H1 (cell line): ENCODE data around the gene S100A10. TPM values are rescaled to one million over a fixed set of nuclear protein-coding genes. Genes with fewer than 3 reads are reported as not detected.

Source experiments
- CTCF ChIA-PET: fragments of 300-600 bp; sonication (Branson Sonifier 250); formaldehyde crosslinking; loops from one replicate; lab custom pipeline; 2021; ENCODE audit not compliant: partially characterized antibody; lab: Charles Lee
- POLR2A ChIA-PET: fragments of 300-600 bp; sonication (Branson Sonifier 250); formaldehyde crosslinking; loops from one replicate; lab custom pipeline; 2021; ENCODE audit warnings: inconsistent platforms; ENCODE audit not compliant: partially characterized antibody; lab: Charles Lee
- DNase-seq, 2 experiments: peaks; one replicate each; pipeline versions ENCODE4 v3.0.0 to v3.0.0-alpha.2; 2010 to 2022; ENCODE audit warnings: low spot score in 2 of 2, low read depth in 1 of 2, mixed read lengths in 1 of 2
- FAIRE-seq: peaks from 2 replicates; lab custom pipeline; 2011; peaks lifted over from hg19 to GRCh38; lab: Jason Lieb, UNC
- H2AFZ ChIP-seq: 2 replicates; pipeline ENCODE4 v1.8.1; 2012; ENCODE audit warnings: low read length, inconsistent platforms
- H2AK5ac ChIP-seq: 2 replicates; pipeline ENCODE4 v1.6.1; 2013; ENCODE audit warnings: low read depth, low read length
- H2BK120ac ChIP-seq: replicated peaks from 2 replicates; pipeline ENCODE3; 2013; ENCODE audit warnings: low read depth, low read length, inconsistent platforms
- H2BK12ac ChIP-seq: 2 replicates; pipeline ENCODE4 v1.6.1; 2013; ENCODE audit warnings: low read depth, low read length
- H2BK15ac ChIP-seq: 2 replicates; pipeline ENCODE4 v1.6.1; 2013; ENCODE audit warnings: low read length
- H2BK20ac ChIP-seq: 2 replicates; pipeline ENCODE4 v1.6.1; 2013; ENCODE audit warnings: low read length
- H2BK5ac ChIP-seq: 2 replicates; pipeline ENCODE4 v1.6.1; 2013; ENCODE audit warnings: low read depth, low read length
- H3K14ac ChIP-seq: 2 replicates; pipeline ENCODE4 v1.6.1; 2013; ENCODE audit warnings: inconsistent platforms; ENCODE audit not compliant: insufficient read length
- H3K18ac ChIP-seq: 2 replicates; pipeline ENCODE4 v1.6.1; 2013; ENCODE audit warnings: low read length; ENCODE audit errors: extremely low read depth
- H3K23ac ChIP-seq: 2 replicates; pipeline ENCODE4 v1.6.1; 2013; ENCODE audit warnings: inconsistent platforms; ENCODE audit not compliant: insufficient read length
- H3K23me2 ChIP-seq: 2 replicates; pipeline ENCODE4 v1.6.1; 2013; ENCODE audit warnings: low read depth, low read length
- H3K27ac ChIP-seq: 2 replicates; pipeline ENCODE4 v1.6.1; 2011; ENCODE audit warnings: low read depth, low read length, inconsistent platforms
- H3K27me3 ChIP-seq, 4 experiments: replicated peaks in 1 of 4; 1 replicate in 1 of 4; 2 replicates in 3 of 4; pipeline versions ENCODE4 v1.6.1 to v1.8.1; 2011 to 2013; ENCODE audit warnings: low read length in 3 of 4, mild to moderate bottlenecking in 3 of 4, inconsistent platforms in 2 of 4, mixed read lengths in 2 of 4, moderate library complexity in 1 of 4; ENCODE audit not compliant: control insufficient read depth in 3 of 4, insufficient read depth in 3 of 4; ENCODE audit errors: extremely low read depth in 1 of 4
- H3K36me3 ChIP-seq, 4 experiments: 2 replicates each; pipeline versions ENCODE4 v1.6.1 to v1.8.1; 2011 to 2013; ENCODE audit warnings: mild to moderate bottlenecking in 4 of 4, low read length in 3 of 4, moderate library complexity in 2 of 4, control low read depth in 1 of 4, inconsistent platforms in 1 of 4; ENCODE audit not compliant: insufficient read depth in 4 of 4, control insufficient read depth in 2 of 4
- H3K4ac ChIP-seq: replicated peaks from 2 replicates; pipeline ENCODE3; 2013; ENCODE audit warnings: low read length, low read depth, mixed read lengths, inconsistent platforms; ENCODE audit not compliant: insufficient read length
- H3K4me1 ChIP-seq, 4 experiments: replicated peaks in 1 of 4; 1 replicate in 1 of 4; 2 replicates in 3 of 4; pipeline versions ENCODE4 v1.6.1 to v1.8.1; 2011 to 2013; ENCODE audit warnings: low read length in 3 of 4, inconsistent platforms in 2 of 4, mixed read lengths in 1 of 4; ENCODE audit not compliant: insufficient read depth in 4 of 4, control insufficient read depth in 3 of 4
- H3K4me2 ChIP-seq, 2 experiments: 2 replicates each; pipeline versions ENCODE4 v1.6.1 to v1.8.1; 2011 to 2013; ENCODE audit warnings: low read depth in 2 of 2, low read length in 2 of 2, control low read depth in 1 of 2, inconsistent platforms in 1 of 2, mild to moderate bottlenecking in 1 of 2; ENCODE audit not compliant: insufficient read depth in 1 of 2
- H3K4me3 ChIP-seq, 4 experiments: fragments of 200-600, 300-600 bp in 1 of 4; sonication (generic), shearing (Covaris generic), sonication (Bioruptor Twin) in 1 of 4; 2 replicates each; pipeline versions ENCODE4 v1.5.1 to v1.8.1; 2011 to 2016; ENCODE audit warnings: low read length in 4 of 4, low read depth in 3 of 4, control low read depth in 2 of 4, inconsistent platforms in 2 of 4, mild to moderate bottlenecking in 2 of 4, mixed read lengths in 1 of 4, moderate library complexity in 1 of 4; ENCODE audit not compliant: insufficient read depth in 2 of 4; ENCODE audit errors: extremely low read depth in 1 of 4
- H3K56ac ChIP-seq: replicated peaks from 2 replicates; pipeline ENCODE3; 2013; ENCODE audit warnings: low read depth, mild to moderate bottlenecking, mixed read lengths, low read length, inconsistent platforms; ENCODE audit not compliant: insufficient read length
- H3K79me1 ChIP-seq: 2 replicates; pipeline ENCODE4 v1.6.1; 2013; ENCODE audit warnings: low read depth, low read length, control low read depth
- H3K79me2 ChIP-seq, 2 experiments: 2 replicates each; pipeline versions ENCODE4 v1.6.1 to v1.8.1; 2012 to 2013; ENCODE audit warnings: low read length in 2 of 2, mild to moderate bottlenecking in 2 of 2, inconsistent platforms in 1 of 2; ENCODE audit not compliant: insufficient read depth in 2 of 2, control insufficient read depth in 1 of 2
- H3K9ac ChIP-seq, 4 experiments: replicated peaks in 1 of 4; 1 replicate in 1 of 4; 2 replicates in 3 of 4; pipeline versions ENCODE4 v1.6.1 to v1.8.1; 2011 to 2013; ENCODE audit warnings: low read depth in 3 of 4, low read length in 3 of 4, control low read depth in 2 of 4, mild to moderate bottlenecking in 2 of 4, moderate library complexity in 2 of 4, inconsistent platforms in 1 of 4; ENCODE audit errors: extremely low read depth in 1 of 4
- H3K9me3 ChIP-seq, 2 experiments: 2 replicates each; pipeline versions ENCODE4 v1.6.1 to v1.8.1; 2012 to 2013; ENCODE audit warnings: mild to moderate bottlenecking in 2 of 2, moderate library complexity in 2 of 2, control low read depth in 1 of 2, inconsistent platforms in 1 of 2, low read depth in 1 of 2, low read length in 1 of 2, mixed read lengths in 1 of 2; ENCODE audit not compliant: insufficient read depth in 2 of 2
- H4K20me1 ChIP-seq, 2 experiments: replicated peaks in 1 of 2; 2 replicates each; pipeline versions ENCODE3 to v1.8.1; 2011 to 2013; ENCODE audit warnings: inconsistent platforms in 2 of 2, low read length in 2 of 2, mild to moderate bottlenecking in 1 of 2; ENCODE audit not compliant: insufficient read depth in 2 of 2, control insufficient read depth in 1 of 2
- H4K5ac ChIP-seq: 2 replicates; pipeline ENCODE4 v1.6.1; 2013; ENCODE audit warnings: low read length, low read depth, mixed read lengths, inconsistent platforms; ENCODE audit not compliant: insufficient read length
- H4K8ac ChIP-seq: 2 replicates; pipeline ENCODE4 v1.8.0; 2013; ENCODE audit warnings: mild to moderate bottlenecking, moderate library complexity, low read length, inconsistent platforms; ENCODE audit not compliant: insufficient read depth; ENCODE audit errors: extremely low read depth
- H4K91ac ChIP-seq: replicated peaks from 2 replicates; pipeline ENCODE3; 2013; ENCODE audit warnings: low read length, mixed read lengths, inconsistent platforms; ENCODE audit not compliant: insufficient read length
- CBX5 ChIP-seq: fragments of 300-800, 300-1000 bp; sonication (generic); IDR thresholded peaks from 2 replicates; pipeline ENCODE4 v1.7.1; 2016; ENCODE audit warnings: antibody characterized with exemption, low read length, low read depth
- CTBP2 ChIP-seq: IDR thresholded peaks from 2 replicates; pipeline ENCODE4 v1.7.0; 2011; ENCODE audit warnings: borderline replicate concordance, mild to moderate bottlenecking, moderate library complexity, mixed read lengths, low read length; ENCODE audit not compliant: insufficient read depth, insufficient read length
- EGR1 ChIP-seq: IDR thresholded peaks from 2 replicates; pipeline ENCODE4 v1.6.1; 2011; ENCODE audit warnings: low read depth, low read length, borderline replicate concordance
- JUN ChIP-seq: IDR thresholded peaks from 2 replicates; pipeline ENCODE4 v1.6.1; 2011; ENCODE audit warnings: low read depth, mild to moderate bottlenecking, improper control_type of control experiment, low read length
- KDM5A ChIP-seq: fragments of 200-600 bp; IDR thresholded peaks from 2 replicates; pipeline ENCODE4 v1.7.1; 2012; ENCODE audit warnings: mild to moderate bottlenecking, low read length, inconsistent platforms, mixed read lengths
- MAFK ChIP-seq: IDR thresholded peaks from 2 replicates; pipeline ENCODE4 v1.6.1; 2012; ENCODE audit warnings: low read depth, mild to moderate bottlenecking, improper control_type of control experiment, low read length
- PHF8 ChIP-seq: fragments of 200-600 bp; sonication (generic); conservative IDR thresholded peaks from 2 replicates; pipeline ENCODE4 v1.7.1; 2012; ENCODE audit warnings: low read depth, mild to moderate bottlenecking, inconsistent platforms, low read length, moderate library complexity
- RNF2 ChIP-seq: fragments of 200-900, 300-1000 bp; sonication (generic); IDR thresholded peaks from 2 replicates; pipeline ENCODE4 v1.7.1; 2016; ENCODE audit warnings: borderline replicate concordance, low read depth, mild to moderate bottlenecking, antibody characterized with exemption, low read length; ENCODE audit not compliant: poor library complexity, severe bottlenecking; ENCODE audit errors: missing control alignments
- RXRA ChIP-seq: IDR thresholded peaks from 2 replicates; pipeline ENCODE4 v1.6.1; 2011; ENCODE audit warnings: low read depth, mild to moderate bottlenecking, low read length, moderate library complexity; ENCODE audit not compliant: insufficient read depth
- SAP30 ChIP-seq: fragments of 300-600 bp; sonication (generic); IDR thresholded peaks from 2 replicates; pipeline ENCODE4 v1.7.1; 2012; ENCODE audit warnings: low read length, moderate library complexity, mild to moderate bottlenecking, inconsistent platforms; ENCODE audit not compliant: insufficient read depth, insufficient replicate concordance
- SP1 ChIP-seq: IDR thresholded peaks from 2 replicates; pipeline ENCODE4 v1.6.1; 2011; ENCODE audit warnings: low read depth, low read length
- WGBS, 2 experiments: shearing (Covaris generic) in 1 of 2; methylation state at CpG; one replicate each; pipeline versions ENCODE4 v1.1.6 to v1.1.7; 2013 to 2015; ENCODE audit warnings: low lambda C conversion rate in 2 of 2, mixed read lengths in 2 of 2, inconsistent platforms in 1 of 2, low coverage in 1 of 2, missing lambda C conversion rate in 1 of 2; ENCODE audit not compliant: insufficient replicate concordance in 2 of 2, insufficient coverage in 1 of 2, insufficient read length in 1 of 2; ENCODE audit errors: extremely low coverage in 1 of 2, missing lambda C conversion rate in 1 of 2; 5-methylcytosine and 5-hydroxymethylcytosine counted together
- polyA plus RNA-seq, 7 experiments: library from polyadenylated mRNA; depleted of rRNA in 3 of 7; stranded (reverse) in 5 of 7; unstranded in 2 of 7; fragments of >200 nt in 5 of 7; fragments of 200-250 nt in 2 of 7; gene quantifications; 1 replicate in 5 of 7; 2 replicates in 1 of 7; 4 replicates in 1 of 7; pipeline versions ENCODE4 v1.2.1 to v1.2.3, GENCODE V29; 2011 to 2013; ENCODE audit warnings: missing spikeins in 2 of 7, mixed read lengths in 2 of 7
- total RNA-seq: library from RNA; stranded (reverse); fragmentation: NEBNext Ultra II Directional; extraction: Animal tissue kit (Norgen Biotek cat#: 25700); gene quantifications from 2 replicates; pipeline ENCODE4 v1.2.1, GENCODE V29; 2021
- TF ChIP-seq, protein P1 (sequence below): IDR thresholded peaks from 2 replicates; pipeline ENCODE4 v1.6.1; 2011; ENCODE audit warnings: low read length, improper control_type of control experiment

The S100A10 gene
- total and polyA plus RNA-seq, 2 of the 8 experiments (the other 6 are each of a cell fraction or from before 2014, with no cell fraction given): 23.9 to 231 TPM

- no peak overlapping the region for H3K4me3 ChIP-seq
- H3K18ac ChIP-seq: no peak overlapping the region
- no peak overlapping the region for H2BK15ac ChIP-seq
- no peak overlapping the region for H4K91ac ChIP-seq
- CTCF ChIA-PET: interaction anchor here (0.6 to 3.5 kb wide), 8 partner anchors 8 to 89 kb away, joined by 3 to 15 read pairs (median 4); no protein-coding TSS in a partner anchor
- H3K9ac ChIP-seq: no peak overlapping the region
- DNase-seq (no peak), FAIRE-seq (no peak)
- no peak overlapping the region for H2BK20ac ChIP-seq
- H3K56ac ChIP-seq: no peak overlapping the region
- no peak overlapping the region for H3K23ac ChIP-seq
- no peak overlapping the region for H4K8ac ChIP-seq
- H3K36me3 ChIP-seq: no peaks in the 10 kb centered on the region
- H3K79me1 ChIP-seq: no peaks in the 10 kb centered on the region
- POLR2A ChIA-PET: interaction anchor here (0.5 to 1.1 kb wide), 2 partner anchors 11 to 12 kb away, joined by 3 read pairs; no protein-coding TSS in a partner anchor
- no peak overlapping the region for H2BK120ac ChIP-seq
- H3K4me1 ChIP-seq: peaks cover 0 to 5% (median 2%) of the 10 kb centered on the region in 4 experiments; a peak in 2 of 7 replicates
- no peaks in the 10 kb centered on the region for H3K23me2 ChIP-seq
- WGBS, 2 experiments: 86% methylated on average over 4 of the region's 4 CpGs; no CpG with 5 or more reads in 1 of the 2 experiments
- no peak overlapping the region for H3K14ac ChIP-seq
- no peak overlapping the region for H3K27ac ChIP-seq
- H3K27me3 ChIP-seq: no peaks in the 10 kb centered on the region
- no peak overlapping the region for H2AK5ac ChIP-seq
- no peak overlapping the region for H2BK12ac ChIP-seq
- H3K9me3 ChIP-seq: no peaks in the 10 kb centered on the region
- no peak overlapping the region for H3K4me2 ChIP-seq
- no peak overlapping the region for H2BK5ac ChIP-seq
- no peak overlapping the region for H4K5ac ChIP-seq
- H3K79me2 ChIP-seq: no peaks in the 10 kb centered on the region
- no peak overlapping the region for H3K4ac ChIP-seq
- H2AFZ ChIP-seq: no peak overlapping the region
- no peaks in the 10 kb centered on the region for H4K20me1 ChIP-seq
- TF ChIP-seq EGR1 (no peak), CTBP2 (no peak), RNF2 (no peak), SP1 (no peak), MAFK (no peak), PHF8 (no peak), JUN (no peak), RXRA (no peak), KDM5A (no peak), CBX5 (no peak), SAP30 (no peak)
- TF ChIP-seq, protein P1, sequence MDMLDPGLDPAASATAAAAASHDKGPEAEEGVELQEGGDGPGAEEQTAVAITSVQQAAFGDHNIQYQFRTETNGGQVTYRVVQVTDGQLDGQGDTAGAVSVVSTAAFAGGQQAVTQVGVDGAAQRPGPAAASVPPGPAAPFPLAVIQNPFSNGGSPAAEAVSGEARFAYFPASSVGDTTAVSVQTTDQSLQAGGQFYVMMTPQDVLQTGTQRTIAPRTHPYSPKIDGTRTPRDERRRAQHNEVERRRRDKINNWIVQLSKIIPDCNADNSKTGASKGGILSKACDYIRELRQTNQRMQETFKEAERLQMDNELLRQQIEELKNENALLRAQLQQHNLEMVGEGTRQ: no peak
These were observed 29.6 kb upstream of the S100A10 start for GRCh38 chr1:152023221-152023620.
